Mesothelial cell of epicardium (in vitro differentiated cells): ENCODE data around the gene ARAP1. TPM values are rescaled to one million over a fixed set of nuclear protein-coding genes. Genes with fewer than 3 reads are reported as not detected.

Experiments
- DNase-seq, 2 experiments: peaks; one replicate each; pipeline ENCODE4 v3.0.0; 2021; ENCODE audit warnings: low spot score in 2 of 2; ENCODE audit not compliant: unreplicated experiment in 2 of 2
- H3K27ac Mint-ChIP-seq: 2 replicates; pipeline ENCODE4 v1.8.0; 2021; ENCODE audit warnings: mixed read lengths
- H3K27me3 Mint-ChIP-seq: 2 replicates; pipeline ENCODE4 v1.8.0; 2021; ENCODE audit warnings: low read depth, mixed read lengths
- H3K36me3 Mint-ChIP-seq: 2 replicates; pipeline ENCODE4 v1.8.0; 2021; ENCODE audit warnings: mixed read lengths
- H3K4me1 Mint-ChIP-seq: 2 replicates; pipeline ENCODE4 v1.8.0; 2021; ENCODE audit warnings: mixed read lengths
- H3K4me3 Mint-ChIP-seq: 2 replicates; pipeline ENCODE4 v1.8.0; 2021; ENCODE audit warnings: mild to moderate bottlenecking, moderate library complexity, mixed read lengths
- H3K9me3 Mint-ChIP-seq: 2 replicates; pipeline ENCODE4 v1.8.0; 2021; ENCODE audit warnings: mixed read lengths
- CTCF ChIP-seq: fragments of 200-600 bp; sonication (generic); IDR thresholded peaks from one replicate; pipeline ENCODE4 v1.5.0; 2021; ENCODE audit warnings: antibody characterized with exemption; ENCODE audit not compliant: unreplicated experiment
- total RNA-seq: library from RNA; stranded (reverse); gene quantifications from 3 replicates; pipeline ENCODE4 v1.2.1, GENCODE V29; 2021

The ARAP1 gene
- total RNA-seq, 1 donor from 2014 or later: 155 TPM

GRCh38 chr11:72773291-72773690 lies 21.1 kb upstream of the ARAP1 start:
- no peak for TF ChIP-seq CTCF
- peaks cover 26% of the 10 kb centered on the region for H3K4me1 Mint-ChIP-seq
- H3K9me3 Mint-ChIP-seq: no peaks in the 10 kb centered on the region
- no peak for DNase-seq
- H3K27me3 Mint-ChIP-seq: no peaks in the 10 kb centered on the region
- peak overlapping the region; percentile 85 for H3K27ac Mint-ChIP-seq
- no peak overlapping the region for H3K4me3 Mint-ChIP-seq
- no peaks in the 10 kb centered on the region for H3K36me3 Mint-ChIP-seq

DNA sequence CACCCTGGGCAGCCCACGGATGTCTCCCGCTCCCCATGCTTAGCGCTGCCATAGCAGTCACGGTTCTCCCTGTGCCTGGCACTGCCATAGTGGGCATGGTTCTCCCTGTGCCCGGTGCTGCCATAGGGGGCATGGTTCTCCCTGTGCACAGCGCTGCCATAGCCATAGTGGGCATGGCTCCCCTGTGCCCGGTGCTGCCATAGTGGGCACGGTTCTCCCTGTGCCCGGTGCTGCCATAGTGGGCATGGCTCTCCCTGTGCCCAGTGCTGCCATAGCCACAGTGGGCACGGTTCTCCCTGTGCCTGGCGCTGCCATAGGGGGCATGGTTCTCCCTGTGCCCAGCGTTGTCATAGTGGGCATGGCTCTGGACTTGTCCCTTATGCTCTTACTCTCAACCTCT lies 19.9 kb upstream of the ARAP1 start:
- Mint-ChIP-seq H3K36me3 (no peaks in the 10 kb centered on the region), H3K4me1 (peaks cover 26% of the 10 kb centered on the region), H3K9me3 (no peaks in the 10 kb centered on the region), H3K4me3 (no peak overlapping the region), H3K27ac (no peak overlapping the region), H3K27me3 (no peaks in the 10 kb centered on the region)
- no peak for TF ChIP-seq CTCF
- DNase-seq: no peak

DNA sequence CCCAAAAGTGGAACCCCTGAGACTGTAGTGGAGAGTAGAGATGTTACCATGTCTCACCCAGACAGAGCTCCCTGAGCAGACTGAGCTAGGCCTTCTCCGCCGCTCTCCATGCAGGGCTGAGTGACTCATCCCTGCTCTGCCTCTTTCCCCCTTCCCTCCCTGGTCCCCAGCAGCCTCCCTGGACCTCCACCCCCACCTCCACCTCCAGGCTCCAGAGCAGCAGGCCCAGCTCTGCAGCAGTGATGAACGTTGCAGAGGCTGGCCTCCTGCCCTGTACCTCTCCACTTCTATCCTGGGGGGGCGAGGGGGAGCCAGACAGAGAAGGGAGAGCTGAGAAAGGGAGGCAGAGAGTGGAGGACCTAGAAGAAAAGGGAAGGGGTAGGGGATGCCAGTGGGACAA lies 19.3 kb upstream of the ARAP1 start:
- TF ChIP-seq CTCF: no peak
- Mint-ChIP-seq H3K27ac (no peak overlapping the region), H3K4me1 (peaks cover 26% of the 10 kb centered on the region), H3K9me3 (no peaks in the 10 kb centered on the region), H3K27me3 (no peaks in the 10 kb centered on the region), H3K36me3 (no peaks in the 10 kb centered on the region), H3K4me3 (no peak overlapping the region)
- no peak for DNase-seq

DNA sequence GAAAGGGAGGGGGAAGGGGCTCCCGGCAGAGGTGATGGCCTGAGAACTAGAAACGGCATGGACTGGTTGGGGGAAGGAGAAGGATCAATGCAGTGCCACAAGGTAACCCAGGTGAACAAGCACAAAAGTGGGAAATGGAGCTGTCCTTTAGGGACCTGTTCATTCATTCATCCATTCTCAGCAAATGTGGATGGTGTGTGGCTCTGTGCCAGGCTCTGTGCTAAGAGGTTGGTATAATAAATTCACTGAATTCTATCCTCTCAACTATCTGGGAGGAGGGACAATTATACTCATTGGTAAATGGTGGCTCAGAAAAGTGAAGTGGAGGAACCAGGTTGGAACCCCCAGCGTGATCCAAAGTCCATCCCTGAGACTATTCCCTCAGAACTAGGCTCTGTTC lies 18.6 kb upstream of the ARAP1 start:
- Mint-ChIP-seq H3K27me3 (no peaks in the 10 kb centered on the region), H3K4me1 (peaks cover 26% of the 10 kb centered on the region), H3K9me3 (no peaks in the 10 kb centered on the region), H3K36me3 (no peaks in the 10 kb centered on the region), H3K27ac (no peak overlapping the region), H3K4me3 (no peak overlapping the region)
- no peak for TF ChIP-seq CTCF
- no peak for DNase-seq

DNA sequence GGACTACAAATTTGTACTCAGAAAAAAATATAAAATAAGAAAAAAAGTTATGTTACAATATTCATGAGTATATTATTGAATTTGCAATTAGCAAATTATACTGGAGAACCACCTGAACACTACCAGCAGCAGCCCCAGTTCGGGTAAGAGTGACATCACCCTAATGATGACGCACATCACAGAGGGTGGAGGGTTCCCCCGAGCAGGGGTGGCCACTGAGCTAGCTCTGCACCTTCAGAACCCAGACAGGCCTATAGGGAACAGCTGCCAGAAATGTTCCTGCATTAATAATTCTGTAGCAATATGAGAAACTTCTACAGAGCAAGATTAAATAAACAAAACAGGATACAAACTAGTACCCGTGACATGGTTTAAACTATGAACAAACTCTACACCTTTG lies 17.5 kb upstream of the ARAP1 start:
- Mint-ChIP-seq H3K9me3 (no peaks in the 10 kb centered on the region), H3K27me3 (no peaks in the 10 kb centered on the region), H3K4me3 (no peak overlapping the region), H3K4me1 (peaks cover 18% of the 10 kb centered on the region), H3K36me3 (no peaks in the 10 kb centered on the region), H3K27ac (no peak overlapping the region)
- DNase-seq: no peak
- TF ChIP-seq CTCF: no peak

- no peak overlapping the region for H3K4me3 Mint-ChIP-seq
- H3K27ac Mint-ChIP-seq: no peak overlapping the region
- peaks cover 14% of the 10 kb centered on the region for H3K4me1 Mint-ChIP-seq
- H3K36me3 Mint-ChIP-seq: no peaks in the 10 kb centered on the region
- DNase-seq: no peak
- no peak for TF ChIP-seq CTCF
- H3K27me3 Mint-ChIP-seq: no peaks in the 10 kb centered on the region
- no peaks in the 10 kb centered on the region for H3K9me3 Mint-ChIP-seq
Observed at GRCh38 chr11:72768581-72768980, 16.4 kb upstream of the ARAP1 start.
